HepG2 (cell line): ENCODE measurements around the gene PRSS22. TPM values are rescaled to one million over a fixed set of nuclear protein-coding genes. Genes with fewer than 3 reads are reported as not detected.

Experiments
- ATAC-seq: fragments of 200-7000 bp; cut with Tn5 transposase; 3 replicates; pipeline ENCODE4 v1.9.1; 2020; ENCODE audit warnings: mild to moderate bottlenecking, moderate library complexity
- BruUV-seq: library from RNA; stranded (reverse); fragments of 400-500 nt; replicated peaks from 2 replicates; lab custom pipeline; 2021; lab: Mats Ljungman, UMichigan
- CTCF ChIA-PET: fragments of 300-600 bp; formaldehyde crosslinking; extraction: SDS; loops from one replicate; lab custom pipeline; 2021; ENCODE audit warnings: low total read pairs, inconsistent platforms, low intra/inter-chr PET ratio; lab: Yijun Ruan, JAX
- POLR2A ChIA-PET: fragments of 350-600 bp; sonication (Branson Sonifier 250); formaldehyde crosslinking; loops from one replicate; lab custom pipeline; 2020; ENCODE audit warnings: antibody characterized with exemption, inconsistent platforms; lab: Yijun Ruan, JAX
- DNase-seq: peaks from one replicate; pipeline ENCODE4 v3.0.0-alpha.2; 2015; ENCODE audit warnings: low spot score
- FAIRE-seq: peaks from 3 replicates; lab custom pipeline; 2011; peaks lifted over from hg19 to GRCh38; lab: Jason Lieb, UNC
- H2AFZ ChIP-seq: one replicate; pipeline ENCODE4 v1.6.1; 2011; ENCODE audit warnings: low read length, inconsistent platforms
- H3K27ac ChIP-seq: fragments of 300-600 bp; 3 replicates; pipeline ENCODE4 v1.8.0; 2011; ENCODE audit warnings: mixed run types, mild to moderate bottlenecking, mixed read lengths, low read length, inconsistent platforms; ENCODE audit not compliant: insufficient read depth; ENCODE audit errors: extremely low read length
- H3K27me3 ChIP-seq, 2 experiments: fragments of 200-600 bp in 1 of 2; 2 replicates in 1 of 2; 3 replicates in 1 of 2; pipeline versions ENCODE4 v1.6.0 to v1.8.0; 2011; ENCODE audit warnings: low read length in 2 of 2, mild to moderate bottlenecking in 2 of 2, moderate library complexity in 2 of 2, inconsistent platforms in 1 of 2; ENCODE audit not compliant: insufficient read depth in 2 of 2, control insufficient read depth in 1 of 2
- H3K36me3 ChIP-seq, 2 experiments: fragments of 200-600 bp in 1 of 2; replicated peaks in 1 of 2; 2 replicates in 1 of 2; 3 replicates in 1 of 2; pipeline versions ENCODE4 v1.5.1 to v1.8.0; 2011; ENCODE audit warnings: low read length in 2 of 2, inconsistent platforms in 1 of 2; ENCODE audit not compliant: insufficient read depth in 2 of 2, control insufficient read depth in 1 of 2
- H3K4me1 ChIP-seq: 2 replicates; pipeline ENCODE4 v1.5.1; 2012; ENCODE audit warnings: low read length, inconsistent platforms; ENCODE audit not compliant: insufficient read depth
- H3K4me2 ChIP-seq: 2 replicates; pipeline ENCODE4 v1.6.0; 2011; ENCODE audit warnings: low read depth, low read length, inconsistent platforms
- H3K4me3 ChIP-seq, 3 experiments: fragments of 200-600 bp in 1 of 3; sonication (generic), shearing (Covaris generic) in 1 of 3; replicated peaks in 1 of 3; 2 replicates each; pipeline ENCODE4 v1.5.1; 2011 to 2016; ENCODE audit warnings: low read length in 3 of 3, inconsistent platforms in 2 of 3, low read depth in 2 of 3, mild to moderate bottlenecking in 2 of 3, control low read depth in 1 of 3, mixed read lengths in 1 of 3; ENCODE audit not compliant: insufficient read depth in 1 of 3
- H3K79me2 ChIP-seq: one replicate; pipeline ENCODE4 v1.6.1; 2011; ENCODE audit warnings: low read length, inconsistent platforms; ENCODE audit not compliant: insufficient read depth
- H3K9ac ChIP-seq: 2 replicates; pipeline ENCODE4 v1.6.0; 2011; ENCODE audit warnings: mild to moderate bottlenecking, low read depth, low read length, inconsistent platforms; ENCODE audit not compliant: insufficient read depth
- H3K9me3 ChIP-seq: 2 replicates; pipeline ENCODE4 v1.5.1; 2012; ENCODE audit warnings: mild to moderate bottlenecking, low read length
- H4K20me1 ChIP-seq: 2 replicates; pipeline ENCODE4 v1.6.0; 2011; ENCODE audit warnings: inconsistent platforms, mild to moderate bottlenecking, low read length, moderate library complexity; ENCODE audit not compliant: insufficient read depth
- HES4 ChIP-seq: sonication (generic); formaldehyde crosslinking; IDR thresholded peaks from 2 replicates; pipeline ENCODE4 v1.9.0; 2021; ENCODE audit warnings: mild to moderate bottlenecking, missing genetic modification reagents, borderline replicate concordance
- HMGA1 ChIP-seq: sonication (generic); formaldehyde crosslinking; conservative IDR thresholded peaks from 2 replicates; pipeline ENCODE4 v1.4.0; 2020; ENCODE audit warnings: missing genetic modification reagents
- SOX13 ChIP-seq, 3 experiments: fragments of 450-650 bp in 1 of 3; sonication (generic) in 1 of 3; formaldehyde crosslinking in 1 of 3; IDR thresholded peaks in 2 of 3; conservative IDR thresholded peaks in 1 of 3; 2 replicates each; pipeline versions ENCODE4 v1.5.0 to v1.6.1; 2016 to 2020; ENCODE audit warnings: antibody characterized with exemption in 1 of 3, mild to moderate bottlenecking in 1 of 3, missing compliant biosample characterization in 1 of 3, missing genetic modification reagents in 1 of 3, moderate library complexity in 1 of 3
- ZBTB40 ChIP-seq, 2 experiments: fragments of 450-650 bp in 1 of 2; sonication (generic) in 1 of 2; formaldehyde crosslinking in 1 of 2; IDR thresholded peaks; 2 replicates each; pipeline versions ENCODE4 v1.6.1 to v1.8.0; 2016 to 2022; ENCODE audit warnings: antibody characterized with exemption in 1 of 2, mild to moderate bottlenecking in 1 of 2, missing genetic modification reagents in 1 of 2
- ZMAT5 ChIP-seq: sonication (generic); formaldehyde crosslinking; IDR thresholded peaks from 2 replicates; pipeline ENCODE4 v1.5.0; 2020; ENCODE audit warnings: mild to moderate bottlenecking, low read depth, missing genetic modification reagents, borderline replicate concordance
- ZNF691 ChIP-seq: sonication (generic); formaldehyde crosslinking; IDR thresholded peaks from 2 replicates; pipeline ENCODE4 v1.4.0; 2020; ENCODE audit warnings: missing genetic modification reagents, low read depth, mild to moderate bottlenecking, borderline replicate concordance
- ZNF761 ChIP-seq: sonication (generic); formaldehyde crosslinking; conservative IDR thresholded peaks from 2 replicates; pipeline ENCODE4 v1.4.0; 2020; ENCODE audit warnings: mild to moderate bottlenecking, missing genetic modification reagents
- WGBS: methylation state at CpG from one replicate; pipeline ENCODE4 v1.1.6; 2017; ENCODE audit warnings: low lambda C conversion rate; 5-methylcytosine and 5-hydroxymethylcytosine counted together
- in situ Hi-C: cut with HindIII; loops from 2 replicates; pipeline ENCODE4 v1.10.0; 2017; ENCODE audit warnings: low pct_unique_long_range_greater_than_20kb; ENCODE audit not compliant: extremely low pct_ligation_motif_present
- intact Hi-C: fragments of 100-400 bp; cut with micrococcal nuclease; formaldehyde crosslinking; loops from one replicate; pipeline ENCODE4 v1.10.0; 2022; ENCODE audit not compliant: unreplicated experiment
- polyA plus RNA-seq, 8 experiments: library from polyadenylated mRNA; depleted of rRNA in 3 of 8; stranded (reverse) in 7 of 8; unstranded in 1 of 8; fragments of >200 nt; fragmentation: Illumina TruSeq in 4 of 8; extraction: Trizol in 4 of 8; gene quantifications; 2 replicates each; pipeline versions ENCODE4 v1.2.1 to v1.2.3, GENCODE V29; 2011 to 2016; ENCODE audit warnings: low read depth in 4 of 8, missing spikeins in 1 of 8, mixed read lengths in 1 of 8; ENCODE audit not compliant: insufficient read depth in 1 of 8
- total RNA-seq, 5 experiments: library from RNA; depleted of rRNA; stranded (reverse); fragments of >200 nt; fragmentation: Illumina TruSeq; extraction: Trizol; gene quantifications; 2 replicates each; pipeline ENCODE4 v1.2.3, GENCODE V29; 2016; ENCODE audit warnings: low read depth in 1 of 5

PRSS22 gene
- total and polyA plus RNA-seq, 2 of the 13 experiments (the other 11 are each of a cell fraction or from before 2014, with no cell fraction given): 0.24 to 0.32 TPM

- H2AFZ ChIP-seq: no peak overlapping the region
- ChIA-PET POLR2A (interaction anchor here (2.1 kb wide), 1 partner anchor 13 kb away, joined by 11 read pairs; no protein-coding TSS in a partner anchor), CTCF (interaction anchor here (1.3 to 4.2 kb wide), 3 partner anchors 13 to 71 kb away, joined by 9 to 30 read pairs (median 11); no protein-coding TSS in a partner anchor)
- ATAC-seq: no peak
- DNase-seq: no peak
- peaks cover 16% of the 10 kb centered on the region for H3K4me1 ChIP-seq
- peaks cover 6% of the 10 kb centered on the region; the same call in 1 of the 2 replicates for H3K9me3 ChIP-seq
- H3K27me3 ChIP-seq: peaks cover 2 to 3% of the 10 kb centered on the region in 2 experiments; a peak in 3 of 5 replicates
- no peaks in the 10 kb centered on the region for H3K79me2 ChIP-seq
- no TSS peak for BruUV-seq
- intact Hi-C loops: loop anchor here (2.0 kb wide), 1 partner anchor 17 kb away; no protein-coding TSS in a partner anchor
- H3K4me2 ChIP-seq: no peak overlapping the region
- no peaks in the 10 kb centered on the region for H4K20me1 ChIP-seq
- H3K4me3 ChIP-seq: no peak overlapping the region
- no peak overlapping the region for H3K27ac ChIP-seq
- TF ChIP-seq ZBTB40 (IDR thresholded peaks at IDR 0.05) (no peak), ZBTB40 (CRISPR knock-in tag; IDR thresholded peaks at IDR 0.05) (no peak), ZNF761 (no peak), HES4 (CRISPR knock-in tag) (no peak), ZNF691 (no peak), ZMAT5 (CRISPR knock-in tag) (no peak), SOX13 (IDR thresholded peaks at IDR 0.05) (no peak), SOX13 (CRISPR knock-in tag; conservative IDR thresholded peaks at IDR 0.05 in 1 of 2, IDR thresholded peaks at IDR 0.05 in 1 of 2) (no peak), HMGA1 (CRISPR knock-in tag) (no peak)
- in situ Hi-C loops: no loop called here
- no peak for FAIRE-seq
- WGBS: 66% methylated on average over 4 of the region's 6 CpGs
- no peak overlapping the region for H3K9ac ChIP-seq
- no peaks in the 10 kb centered on the region for H3K36me3 ChIP-seq
These were observed 2.4 kb downstream of the PRSS22 start for GRCh38 chr16:2855536-2855935.
